Bronchial epithelial cell (primary cell): Measurements from ENCODE around the gene COPZ2. TPM values are rescaled to one million over a fixed set of nuclear protein-coding genes. Genes with fewer than 3 reads are reported as not detected.
"Not testable (repeated sequence)": the region's sequence is repeated elsewhere in the genome, so short reads cannot be mapped to it uniquely, and the experiment has no call there.

ENCODE experiments used
- DNase-seq: peaks from one replicate; pipeline ENCODE4 v3.0.0-alpha.2; 2010; ENCODE audit warnings: low read depth
- FAIRE-seq: peaks from 2 replicates; lab custom pipeline; 2011; peaks lifted over from hg19 to GRCh38; lab: Jason Lieb, UNC
- H3K27me3 ChIP-seq: 2 replicates; pipeline ENCODE4 v1.5.1; 2011; ENCODE audit warnings: low read length; ENCODE audit not compliant: control insufficient read depth, insufficient read depth
- H3K36me3 ChIP-seq: 2 replicates; pipeline ENCODE4 v1.5.1; 2011; ENCODE audit warnings: low read length; ENCODE audit not compliant: control insufficient read depth, insufficient read depth
- H3K4me3 ChIP-seq: 2 replicates; pipeline ENCODE4 v1.5.1; 2011; ENCODE audit warnings: mild to moderate bottlenecking, low read depth, low read length, control low read depth
- total RNA-seq: library from RNA; depleted of rRNA; stranded (reverse); fragments of >200 nt; gene quantifications from 2 replicates; pipeline ENCODE4 v1.2.1, GENCODE V29; 2014
- TF ChIP-seq, protein P1 (sequence below): IDR thresholded peaks from 2 replicates; pipeline ENCODE4 v1.5.1; 2011; ENCODE audit warnings: mild to moderate bottlenecking, moderate library complexity, low read length, control low read depth, inconsistent platforms; ENCODE audit not compliant: insufficient read depth, severe bottlenecking

The COPZ2 gene
- total RNA-seq, 1 donor from 2014 or later, result 8.2 TPM

DNA sequence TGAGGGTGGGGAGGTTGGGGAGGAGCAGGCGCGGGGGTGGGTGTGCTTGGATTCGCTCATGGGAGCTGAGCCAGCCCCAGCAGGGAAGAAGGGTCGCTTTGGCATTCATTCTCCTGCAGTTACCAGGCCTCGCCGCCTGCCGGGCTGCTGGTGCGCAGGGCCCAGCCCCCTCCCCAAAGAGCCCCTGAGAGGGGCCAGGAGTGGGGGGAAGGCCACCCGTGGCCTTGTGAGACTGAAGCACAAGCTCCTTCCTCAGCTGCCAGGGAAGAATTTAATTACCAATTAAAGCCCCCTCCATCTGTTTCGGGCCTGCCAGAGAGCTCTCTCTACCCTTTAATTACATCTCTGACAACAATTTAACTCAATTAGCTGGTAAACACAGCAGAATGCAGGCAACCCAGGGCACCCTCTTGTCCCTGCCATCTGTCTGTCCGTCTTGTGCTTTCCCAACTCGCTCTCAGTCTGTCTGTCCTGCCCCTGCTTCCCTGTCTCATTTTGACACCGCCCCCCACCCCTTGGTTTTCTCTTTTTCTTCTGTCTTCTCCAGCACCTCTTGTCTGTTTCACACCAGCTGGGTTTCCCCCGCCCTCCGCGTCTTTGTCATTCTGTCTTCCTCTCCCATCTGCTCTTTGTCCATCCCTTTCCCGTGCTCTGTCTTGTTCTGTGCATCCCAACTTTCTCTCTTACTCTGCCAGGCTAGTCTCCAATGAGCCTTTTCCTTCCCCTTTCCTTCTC, 34.0 kb downstream of the COPZ2 start:
- TF ChIP-seq, protein P1, sequence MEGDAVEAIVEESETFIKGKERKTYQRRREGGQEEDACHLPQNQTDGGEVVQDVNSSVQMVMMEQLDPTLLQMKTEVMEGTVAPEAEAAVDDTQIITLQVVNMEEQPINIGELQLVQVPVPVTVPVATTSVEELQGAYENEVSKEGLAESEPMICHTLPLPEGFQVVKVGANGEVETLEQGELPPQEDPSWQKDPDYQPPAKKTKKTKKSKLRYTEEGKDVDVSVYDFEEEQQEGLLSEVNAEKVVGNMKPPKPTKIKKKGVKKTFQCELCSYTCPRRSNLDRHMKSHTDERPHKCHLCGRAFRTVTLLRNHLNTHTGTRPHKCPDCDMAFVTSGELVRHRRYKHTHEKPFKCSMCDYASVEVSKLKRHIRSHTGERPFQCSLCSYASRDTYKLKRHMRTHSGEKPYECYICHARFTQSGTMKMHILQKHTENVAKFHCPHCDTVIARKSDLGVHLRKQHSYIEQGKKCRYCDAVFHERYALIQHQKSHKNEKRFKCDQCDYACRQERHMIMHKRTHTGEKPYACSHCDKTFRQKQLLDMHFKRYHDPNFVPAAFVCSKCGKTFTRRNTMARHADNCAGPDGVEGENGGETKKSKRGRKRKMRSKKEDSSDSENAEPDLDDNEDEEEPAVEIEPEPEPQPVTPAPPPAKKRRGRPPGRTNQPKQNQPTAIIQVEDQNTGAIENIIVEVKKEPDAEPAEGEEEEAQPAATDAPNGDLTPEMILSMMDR, result no peak
- Histone ChIP-seq H3K4me3 (no peak overlapping the region), H3K36me3 (no peaks in the 10 kb centered on the region), H3K27me3 (no peaks in the 10 kb centered on the region)
- FAIRE-seq (no peak), DNase-seq (no peak)

GRCh38 chr17:48002916-48003416, 34.6 kb downstream of the COPZ2 start:
- H3K4me3 ChIP-seq, result no peak overlapping the region
- TF ChIP-seq, protein P1, result no peak
- FAIRE-seq (no peak), DNase-seq (no peak)
- H3K27me3 ChIP-seq, result no peaks in the 10 kb centered on the region
- no peaks in the 10 kb centered on the region for H3K36me3 ChIP-seq

DNA sequence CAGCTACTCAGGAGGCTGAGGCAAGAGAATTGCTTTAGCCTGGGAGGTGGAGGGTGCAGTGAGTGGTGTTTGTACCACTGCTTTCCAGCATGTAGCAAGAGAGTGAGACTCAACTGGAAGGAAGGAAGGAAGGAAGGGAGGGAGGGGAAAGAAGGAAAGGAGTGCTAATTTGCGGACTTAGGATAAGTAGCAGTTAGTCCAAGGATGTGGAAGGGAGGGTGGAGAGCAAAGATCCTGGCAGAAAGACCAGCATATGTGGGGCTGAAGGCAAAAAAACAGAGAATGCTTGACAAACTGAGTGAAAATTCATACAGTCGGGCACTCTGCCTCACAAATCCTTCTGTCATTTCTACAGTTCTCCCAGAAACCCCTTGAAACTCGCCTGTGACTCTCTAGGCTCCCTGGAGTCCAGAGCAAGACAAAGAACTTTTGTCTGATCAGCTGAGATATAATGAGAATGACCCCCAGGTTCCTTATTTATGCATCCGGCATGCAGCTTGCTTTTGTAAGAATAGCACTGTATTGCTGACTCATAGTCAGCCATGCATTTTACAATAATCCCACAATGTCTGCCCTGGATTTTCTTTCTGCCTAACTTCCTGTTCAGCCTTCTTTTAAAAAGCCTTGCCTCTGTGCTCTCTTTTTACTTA, 35.2 kb downstream of the COPZ2 start:
- DNase-seq (peak; percentile 73), FAIRE-seq (no peak)
- TF ChIP-seq, protein P1, result no peak
- Histone ChIP-seq H3K27me3 (no peaks in the 10 kb centered on the region), H3K36me3 (no peaks in the 10 kb centered on the region), H3K4me3 (no peak overlapping the region)

GRCh38 chr17:48001657-48002056, 35.9 kb downstream of the COPZ2 start:
- not testable (repeated sequence) for H3K27me3 ChIP-seq, H3K4me3 ChIP-seq, DNase-seq, FAIRE-seq, H3K36me3 ChIP-seq

GRCh38 chr17:48001197-48001596, 36.4 kb downstream of the COPZ2 start:
- FAIRE-seq, result no peak
- Histone ChIP-seq H3K27me3 (no peaks in the 10 kb centered on the region), H3K4me3 (no peak overlapping the region), H3K36me3 (no peaks in the 10 kb centered on the region)
- TF ChIP-seq, protein P1, result no peak
- DNase-seq, result no peak

GRCh38 chr17:47999582-47999981, 38.0 kb downstream of the COPZ2 start:
- DNase-seq (peak; percentile 63), FAIRE-seq (no peak)
- Histone ChIP-seq H3K4me3 (no peak overlapping the region), H3K27me3 (no peaks in the 10 kb centered on the region), H3K36me3 (no peaks in the 10 kb centered on the region)
- TF ChIP-seq, protein P1, result peak; percentile 1
